HTR-8/SVneo (cell line): ENCODE results near the gene C3orf70.

ENCODE experiments used
- DNase-seq: peaks from one replicate; pipeline ENCODE4 v3.0.0; 2011; ENCODE audit warnings: low spot score, mixed read lengths; ENCODE audit not compliant: insufficient read length
- FAIRE-seq: peaks from 2 replicates; lab custom pipeline; 2011; peaks lifted over from hg19 to GRCh38; lab: Jason Lieb, UNC

Gene C3orf70

GRCh38 chr3:185059766-185060165 lies 93.1 kb downstream of the C3orf70 start:
- no peak for DNase-seq
- no peak for FAIRE-seq

- FAIRE-seq (no peak), DNase-seq (no peak)
Observed at GRCh38 chr3:185058796-185059195, 94.1 kb downstream of the C3orf70 start.

- DNase-seq (no peak), FAIRE-seq (no peak)
Observed at GRCh38 chr3:185057829-185058228, 95.0 kb downstream of the C3orf70 start.

GRCh38 chr3:185056908-185057307 lies 96.0 kb downstream of the C3orf70 start:
- FAIRE-seq, result no peak

GRCh38 chr3:185052631-185053030 lies 100.2 kb downstream of the C3orf70 start:
- FAIRE-seq, result no peak
- DNase-seq, result no peak

More at GRCh38 chr3:185056908-185057307, 96.0 kb downstream of the C3orf70 start:
- DNase-seq, result no peak

- DNase-seq (no peak), FAIRE-seq (no peak)
Observed at GRCh38 chr3:185051801-185052200, 101.1 kb downstream of the C3orf70 start.

- no peak for FAIRE-seq
- no peak for DNase-seq
Observed at GRCh38 chr3:185049710-185050109, 103.2 kb downstream of the C3orf70 start.

GRCh38 chr3:185046603-185047002 lies 106.3 kb downstream of the C3orf70 start:
- FAIRE-seq (no peak), DNase-seq (no peak)

- FAIRE-seq (no peak), DNase-seq (no peak)
Observed at GRCh38 chr3:185046164-185046515, 106.7 kb downstream of the C3orf70 start.

- no peak for DNase-seq
- FAIRE-seq, result no peak
Observed at GRCh38 chr3:185042312-185043050, 110.4 kb downstream of the C3orf70 start.

GRCh38 chr3:185041540-185041939 lies 111.3 kb downstream of the C3orf70 start:
- FAIRE-seq (no peak), DNase-seq (no peak)

GRCh38 chr3:185040425-185040824 lies 112.4 kb downstream of the C3orf70 start:
- no peak for DNase-seq
- FAIRE-seq, result no peak

- FAIRE-seq (no peak), DNase-seq (no peak)
Observed at GRCh38 chr3:185037801-185038200, 115.1 kb downstream of the C3orf70 start.

GRCh38 chr3:185030951-185031350 lies 121.9 kb downstream of the C3orf70 start:
- no peak for FAIRE-seq
- DNase-seq, result no peak

GRCh38 chr3:185030399-185030798 lies 122.5 kb downstream of the C3orf70 start:
- FAIRE-seq, result no peak

GRCh38 chr3:185029086-185029485 lies 123.8 kb downstream of the C3orf70 start:
- DNase-seq, result no peak
- FAIRE-seq, result no peak

More at GRCh38 chr3:185030399-185030798, 122.5 kb downstream of the C3orf70 start:
- DNase-seq, result no peak

GRCh38 chr3:185028121-185028520 lies 124.7 kb downstream of the C3orf70 start:
- no peak for FAIRE-seq
- no peak for DNase-seq
